ENCODE results near the gene VPS52.

VPS52 gene, protein sequence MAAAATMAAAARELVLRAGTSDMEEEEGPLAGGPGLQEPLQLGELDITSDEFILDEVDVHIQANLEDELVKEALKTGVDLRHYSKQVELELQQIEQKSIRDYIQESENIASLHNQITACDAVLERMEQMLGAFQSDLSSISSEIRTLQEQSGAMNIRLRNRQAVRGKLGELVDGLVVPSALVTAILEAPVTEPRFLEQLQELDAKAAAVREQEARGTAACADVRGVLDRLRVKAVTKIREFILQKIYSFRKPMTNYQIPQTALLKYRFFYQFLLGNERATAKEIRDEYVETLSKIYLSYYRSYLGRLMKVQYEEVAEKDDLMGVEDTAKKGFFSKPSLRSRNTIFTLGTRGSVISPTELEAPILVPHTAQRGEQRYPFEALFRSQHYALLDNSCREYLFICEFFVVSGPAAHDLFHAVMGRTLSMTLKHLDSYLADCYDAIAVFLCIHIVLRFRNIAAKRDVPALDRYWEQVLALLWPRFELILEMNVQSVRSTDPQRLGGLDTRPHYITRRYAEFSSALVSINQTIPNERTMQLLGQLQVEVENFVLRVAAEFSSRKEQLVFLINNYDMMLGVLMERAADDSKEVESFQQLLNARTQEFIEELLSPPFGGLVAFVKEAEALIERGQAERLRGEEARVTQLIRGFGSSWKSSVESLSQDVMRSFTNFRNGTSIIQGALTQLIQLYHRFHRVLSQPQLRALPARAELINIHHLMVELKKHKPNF

DNA sequence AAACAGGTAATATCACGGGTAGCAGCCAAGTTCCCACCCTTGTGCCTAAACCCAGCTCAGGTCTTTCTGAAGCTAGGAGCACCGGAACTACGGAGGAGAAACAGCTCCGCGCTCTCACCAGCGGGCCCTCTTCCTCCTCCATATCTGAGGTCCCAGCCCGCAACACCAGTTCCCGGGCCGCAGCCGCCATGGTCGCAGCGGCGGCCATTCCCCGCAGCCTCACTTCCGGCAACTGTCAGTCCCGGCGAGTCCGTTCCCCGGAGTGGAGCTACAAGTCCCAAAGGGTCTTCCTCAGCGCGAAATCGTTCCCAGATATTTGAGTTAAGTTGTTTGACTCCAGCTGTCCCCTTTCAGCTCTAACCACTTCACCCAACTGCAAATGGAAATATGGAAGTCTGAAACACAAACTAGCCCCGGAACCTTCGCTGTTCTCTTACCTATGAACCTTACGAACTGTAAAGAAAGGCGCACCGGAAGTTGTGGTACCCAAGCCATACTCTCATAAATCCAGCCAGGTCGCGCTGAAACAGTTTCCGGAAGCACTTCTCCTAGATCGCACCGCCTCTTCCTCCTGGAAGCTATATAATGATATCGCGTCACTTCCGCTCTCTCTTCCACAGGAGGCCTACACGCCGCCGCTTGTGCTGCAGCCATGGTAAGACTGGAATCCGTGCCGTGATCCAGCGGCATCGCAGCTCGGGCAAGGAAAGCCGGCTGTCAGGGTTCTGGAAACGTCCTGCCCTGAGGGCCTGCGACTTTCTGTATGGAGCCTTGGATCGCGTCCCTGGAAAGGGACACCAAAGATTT is at the start of gene VPS52, which contains the start of gene RPS18:
Gene VPS52, minus strand, starts transcription at position 409 of the 807 bp plus-strand sequence. Its CDS starts 201 bp downstream, at position 208.
Gene RPS18, plus strand, starts transcription at position 608 of the 807 bp plus-strand sequence. Its CDS starts 45 bp downstream, at position 653.
- in situ Hi-C loops (cut with MboI; ENCODE audit: low sequenced_read_pairs): no loop called here

DNA sequence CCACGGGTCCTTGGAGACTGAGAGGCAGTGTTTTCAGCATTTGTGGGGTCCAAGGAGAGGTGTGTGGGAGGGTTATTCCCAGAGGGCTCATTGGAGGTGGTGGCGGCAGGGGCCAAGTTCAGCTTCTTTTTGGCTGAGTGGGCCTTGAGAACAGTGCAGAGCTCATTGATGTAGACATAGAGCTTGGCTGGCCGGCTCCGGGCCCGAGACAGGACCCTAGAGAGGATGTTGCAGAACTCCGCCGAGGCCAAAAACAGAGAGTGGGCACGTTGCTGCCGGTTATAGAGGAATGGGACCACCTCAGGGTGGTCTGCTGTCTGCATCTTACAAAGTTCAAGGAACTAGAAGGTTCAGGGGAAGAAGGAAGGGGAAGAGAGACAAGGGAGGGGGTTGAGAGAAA is 49.6 kb upstream of the VPS52 start:
- in situ Hi-C loops (cut with MboI; ENCODE audit: low sequenced_read_pairs): no loop called here

DNA sequence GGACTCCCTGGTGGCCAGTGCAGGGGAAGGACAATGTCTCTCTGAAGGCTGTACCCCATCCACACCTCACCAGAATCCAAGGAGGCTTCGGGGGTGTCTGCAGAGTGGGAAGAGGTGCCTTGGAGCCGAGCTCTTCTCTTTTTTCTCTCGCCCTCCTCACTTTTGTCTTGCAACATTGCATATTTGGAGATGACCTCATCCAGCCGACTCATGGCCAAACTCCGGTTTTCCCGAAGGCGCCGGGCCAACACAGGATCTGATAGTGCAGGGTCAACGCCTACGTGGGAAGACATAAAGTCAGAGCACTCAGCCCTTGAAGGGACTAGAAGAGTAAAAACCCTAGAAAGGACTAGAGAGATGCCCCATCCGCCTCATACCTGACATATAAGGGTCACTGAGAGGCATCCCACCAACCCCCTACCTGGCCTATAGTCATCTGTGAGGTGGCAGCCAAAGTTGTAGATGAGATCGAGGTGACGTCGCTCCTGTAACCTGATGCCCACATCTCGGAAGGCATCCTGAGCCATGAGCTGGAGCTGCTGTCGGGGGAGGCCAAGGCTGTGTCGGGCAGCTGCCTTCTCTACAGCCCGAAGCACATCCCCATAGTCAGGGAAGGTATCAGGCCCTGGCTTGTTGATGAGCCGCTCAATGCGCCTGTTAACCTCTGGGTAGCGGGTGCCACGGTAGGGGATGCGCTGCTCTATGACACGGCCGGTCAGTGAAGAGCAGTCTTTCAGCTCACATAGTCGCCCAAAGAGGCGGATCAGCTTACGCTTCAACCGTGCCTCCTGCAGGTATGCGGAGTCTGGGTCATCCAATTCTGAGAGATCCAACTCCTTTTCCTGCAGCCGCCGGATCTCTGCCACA is 48.9 kb upstream of the VPS52 start:
- in situ Hi-C loops (cut with MboI; ENCODE audit: low sequenced_read_pairs): no loop called here

GRCh38 chr6:33319939-33320314 is 48.3 kb upstream of the VPS52 start:
- in situ Hi-C loops (cut with MboI; ENCODE audit: low sequenced_read_pairs): no loop called here

DNA sequence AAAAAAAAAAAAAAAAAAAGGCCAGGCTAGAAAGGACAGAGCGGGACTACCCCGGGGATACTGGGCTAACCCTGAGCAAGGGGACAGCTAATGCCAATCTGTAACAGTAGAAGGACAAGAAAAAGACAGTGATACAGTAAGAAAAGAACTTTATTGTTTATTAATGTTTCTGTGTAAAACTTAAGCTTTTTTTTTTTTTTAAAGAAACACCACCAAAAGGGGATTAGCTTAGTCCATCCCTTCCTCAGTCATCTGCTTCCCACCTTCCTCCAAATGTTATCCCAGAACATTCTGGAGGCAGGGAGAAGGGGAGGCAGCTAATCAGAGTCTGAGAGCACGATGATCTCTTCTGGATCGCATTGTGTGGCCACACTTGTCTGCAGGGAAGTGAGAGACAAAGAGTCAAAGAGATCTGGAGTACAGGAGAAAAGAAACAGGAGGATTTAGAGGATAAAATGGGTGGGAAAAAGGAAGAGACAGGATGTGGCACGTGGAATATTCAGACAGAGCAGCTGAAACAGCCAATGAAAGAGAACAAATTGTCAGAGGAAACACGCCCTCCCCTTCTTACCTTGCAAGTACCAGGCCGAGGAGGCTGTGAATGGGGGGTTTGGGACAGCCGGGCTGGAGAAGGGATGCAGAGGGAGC is 46.9 kb upstream of the VPS52 start:
- in situ Hi-C loops (cut with MboI; ENCODE audit: low sequenced_read_pairs): no loop called here

DNA sequence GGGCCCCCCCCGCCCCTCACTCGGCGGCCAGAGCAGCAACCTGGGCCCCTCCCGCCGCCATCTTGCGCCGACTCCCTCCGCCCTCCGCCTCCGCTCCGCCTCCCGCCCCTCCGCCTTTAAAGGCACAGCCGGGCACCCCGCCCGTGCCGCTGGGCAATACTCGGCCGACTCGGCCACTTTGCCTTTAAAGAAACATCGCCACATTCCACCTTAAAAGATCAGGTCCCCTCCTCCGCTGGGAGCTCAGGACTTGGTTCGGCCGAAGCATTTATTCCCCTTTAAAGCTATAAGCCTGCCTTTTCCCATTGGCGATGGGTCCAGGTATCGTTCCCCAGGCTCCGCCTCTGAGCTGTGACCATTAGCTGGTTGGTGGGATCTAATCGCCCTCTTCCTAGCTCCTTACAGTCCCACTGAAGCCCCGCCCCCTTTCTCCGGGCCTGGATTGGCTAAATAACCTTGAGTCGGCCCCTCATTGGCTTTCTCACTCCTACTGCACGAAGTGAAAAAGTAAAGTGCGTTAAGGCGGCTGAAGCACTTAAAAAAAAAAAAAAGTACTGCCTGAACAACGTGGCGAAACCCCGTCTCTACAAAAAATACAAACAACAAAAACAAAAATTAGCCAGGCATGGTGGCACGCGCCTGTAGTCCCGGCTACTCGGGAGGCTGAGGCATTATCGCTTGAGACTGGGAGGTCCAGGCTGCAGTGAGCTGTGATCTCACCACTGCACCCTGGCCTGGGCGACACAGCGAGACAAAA is 46.2 kb upstream of the VPS52 start, which contains the start of gene ZBTB22:
Gene ZBTB22, minus strand, starts transcription at position 76 of the 757 bp plus-strand sequence. CDS start 828 bp downstream, outside the sequence.
- in situ Hi-C loops (cut with MboI; ENCODE audit: low sequenced_read_pairs): no loop called here

- in situ Hi-C loops (cut with MboI; ENCODE audit: low sequenced_read_pairs): no loop called here
These were observed 45.7 kb upstream of the VPS52 start for GRCh38 chr6:33317419-33317668.

DNA sequence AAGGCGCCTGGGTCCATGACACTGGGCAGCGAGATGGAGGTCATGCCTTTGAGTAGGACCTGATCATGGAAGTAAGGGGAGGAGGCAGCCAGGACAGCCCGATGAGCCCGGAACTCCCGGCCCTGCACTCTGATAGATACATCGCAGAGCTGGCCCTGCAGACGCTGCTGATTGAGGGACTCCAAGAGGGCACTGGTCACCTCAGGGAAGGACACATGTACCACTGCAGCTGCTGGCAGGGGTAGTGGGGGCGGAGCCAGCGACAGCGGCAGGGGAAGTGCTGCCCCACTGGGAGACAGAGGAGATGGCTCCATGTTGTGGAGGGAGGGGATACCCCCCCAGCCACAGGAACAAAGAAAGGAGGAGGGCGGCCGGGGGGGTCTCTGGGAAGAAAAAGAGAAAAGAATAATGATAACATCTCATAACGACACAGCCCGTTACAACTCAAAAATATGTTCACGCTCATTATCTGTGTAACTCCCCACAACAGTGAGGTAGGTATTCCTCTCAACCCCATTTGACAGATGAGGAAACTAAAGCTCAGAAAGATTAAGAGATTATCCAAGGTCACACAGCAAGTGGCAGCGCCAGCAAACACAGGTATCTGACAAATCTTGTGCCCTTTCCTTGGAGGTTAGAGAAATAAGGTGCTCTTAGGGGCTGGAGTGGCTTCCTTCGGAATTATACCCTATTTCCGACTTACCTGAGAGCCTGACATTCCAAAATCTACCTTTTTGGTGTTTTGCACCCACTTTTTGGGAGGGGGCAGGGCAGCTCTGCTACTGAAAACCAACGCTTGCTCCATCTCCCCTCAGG is 45.1 kb upstream of the VPS52 start:
- in situ Hi-C loops (cut with MboI; ENCODE audit: low sequenced_read_pairs): no loop called here

GRCh38 chr6:33315793-33316602 is 44.3 kb upstream of the VPS52 start:
- in situ Hi-C loops (cut with MboI; ENCODE audit: low sequenced_read_pairs): no loop called here

DNA sequence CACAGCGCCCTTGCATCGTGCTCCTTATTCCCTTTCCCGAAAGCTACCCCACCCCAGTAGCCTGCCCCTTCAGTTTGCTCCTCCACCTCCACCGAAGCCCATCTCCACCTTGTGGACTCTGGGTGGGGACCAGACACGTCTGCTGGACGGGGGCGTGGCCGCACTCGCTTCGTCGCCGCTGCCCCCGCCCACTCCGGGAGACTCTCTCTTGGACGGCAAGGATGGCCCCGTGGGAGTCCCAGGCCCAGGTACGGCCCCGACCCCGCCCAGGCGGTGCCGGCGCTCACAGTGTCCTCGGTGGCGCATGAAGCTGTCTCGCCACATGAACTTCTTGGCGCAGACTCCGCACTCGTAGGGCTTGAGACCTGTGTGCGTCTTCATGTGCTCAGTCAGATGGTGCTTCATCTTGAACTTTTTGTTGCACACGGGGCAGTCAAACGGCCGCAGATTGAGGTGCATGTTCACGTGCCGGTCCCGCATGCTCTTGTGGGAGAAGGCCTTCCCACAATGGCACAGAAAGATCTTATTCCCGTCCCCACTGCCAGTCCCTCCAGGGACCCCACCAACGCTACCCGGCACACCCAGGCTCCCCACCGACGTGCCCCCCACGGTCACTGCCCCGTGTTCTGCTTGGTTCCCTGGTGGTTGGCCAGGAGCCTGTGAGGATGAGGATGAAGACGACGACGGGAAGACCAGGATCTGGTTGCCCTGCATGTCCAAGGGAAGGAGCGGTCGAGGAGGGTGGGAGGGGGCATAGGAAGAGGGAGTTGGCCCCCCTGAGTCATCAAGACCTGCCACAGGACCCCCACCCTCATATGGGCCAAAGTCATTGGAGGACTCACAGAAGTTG is 43.5 kb upstream of the VPS52 start:
- in situ Hi-C loops (cut with MboI; ENCODE audit: low sequenced_read_pairs): no loop called here

GRCh38 chr6:33314515-33314942 is 42.9 kb upstream of the VPS52 start:
- in situ Hi-C loops (cut with MboI; ENCODE audit: low sequenced_read_pairs): no loop called here

- in situ Hi-C loops (cut with MboI; ENCODE audit: low sequenced_read_pairs): no loop called here
These were observed 42.2 kb upstream of the VPS52 start, which contains the start of gene TAPBP for GRCh38 chr6:33313709-33314514. TSS of gene TAPBP (minus strand) at chr6:33314078. CDS start at chr6:33314041, 37 bp downstream.

GRCh38 chr6:33313105-33313708 is 41.5 kb upstream of the VPS52 start:
- in situ Hi-C loops (cut with MboI; ENCODE audit: low sequenced_read_pairs): no loop called here

GRCh38 chr6:33312361-33313104 is 40.9 kb upstream of the VPS52 start:
- in situ Hi-C loops (cut with MboI; ENCODE audit: low sequenced_read_pairs): no loop called here

DNA sequence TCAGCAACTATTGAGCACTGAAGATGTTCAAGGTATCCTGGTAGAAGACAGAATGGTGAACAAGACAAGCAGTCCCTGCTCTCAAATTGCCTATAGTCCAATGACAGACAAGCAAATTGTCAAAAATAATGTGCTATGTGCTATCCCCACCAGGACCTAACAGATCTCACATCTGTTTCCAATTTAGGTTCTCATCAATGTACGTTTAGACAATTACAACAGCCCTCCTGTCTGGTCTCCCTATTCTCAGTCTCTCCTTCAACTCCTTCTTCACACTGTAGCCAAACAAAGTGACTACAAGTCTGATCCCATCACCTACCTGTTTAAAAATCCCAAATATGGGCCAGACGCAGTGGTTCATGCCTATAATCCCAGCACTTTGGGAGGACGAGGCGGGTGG is 34.7 kb upstream of the VPS52 start:
- in situ Hi-C loops (cut with MboI; ENCODE audit: low sequenced_read_pairs): no loop called here

Data from HL-60/S4 treated with phorbol 12-myristate 13-acetate at 8.2 ng/mL for 4 days and 3 days (cell line).